ENCODE data around the gene MKNK2. TPM values are rescaled to one million over a fixed set of nuclear protein-coding genes. Genes with fewer than 3 reads are reported as not detected.

The MKNK2 gene
- total and polyA plus RNA-seq, 2 donors (not counting 1 experiment from before 2014, with no cell fraction given), result 440 to 777 TPM

DNA sequence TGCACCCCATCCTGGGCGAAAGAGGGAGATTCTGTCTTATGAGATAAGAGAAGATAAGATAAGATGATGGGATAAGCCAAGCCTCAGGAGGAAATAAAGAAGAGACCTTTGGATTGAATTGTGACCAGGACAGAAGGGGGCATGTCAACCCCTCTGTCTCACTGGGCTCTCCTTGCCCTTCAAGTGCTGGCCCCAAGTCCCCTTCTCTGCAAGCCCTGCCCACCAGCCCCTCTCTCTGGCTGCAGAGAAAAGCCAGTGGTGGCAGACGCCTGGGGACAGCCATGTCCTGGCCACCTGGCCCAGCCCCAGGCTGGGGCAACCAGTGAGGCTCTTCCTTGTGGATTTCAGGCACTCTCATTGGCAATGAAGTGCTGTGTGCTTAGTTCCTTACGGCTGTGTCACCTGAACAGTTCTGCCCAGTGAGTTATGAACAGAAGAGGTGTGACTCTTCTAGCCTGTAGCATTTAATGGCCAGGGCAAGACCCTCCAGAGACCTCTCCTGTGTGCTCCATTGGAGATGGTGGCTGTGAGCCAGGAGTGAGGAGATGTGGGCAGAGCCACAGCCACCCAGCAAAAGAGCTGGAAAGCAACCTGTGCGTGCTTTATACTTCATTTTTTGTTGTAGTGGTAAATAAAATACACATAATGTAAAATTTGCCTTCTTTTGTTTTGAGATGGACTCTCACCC lies 29.4 kb downstream of the MKNK2 start:
- no peak overlapping the region for H3K4me3 ChIP-seq (ENCODE audit: control extremely low read depth in 1 of 5, extremely low read depth in 1 of 5, insufficient read depth in 1 of 5, low read depth in 2 of 5, low read length in 4 of 5)
- Mint-ChIP-seq H3K27me3 (no peaks in the 10 kb centered on the region), H3K4me1 (peaks cover 6% of the 10 kb centered on the region), H3K9me3 (ENCODE audit: insufficient read depth) (no peaks in the 10 kb centered on the region), H3K27ac (no peak overlapping the region), H3K4me3 (no peak overlapping the region)
- TF ChIP-seq, protein P1, sequence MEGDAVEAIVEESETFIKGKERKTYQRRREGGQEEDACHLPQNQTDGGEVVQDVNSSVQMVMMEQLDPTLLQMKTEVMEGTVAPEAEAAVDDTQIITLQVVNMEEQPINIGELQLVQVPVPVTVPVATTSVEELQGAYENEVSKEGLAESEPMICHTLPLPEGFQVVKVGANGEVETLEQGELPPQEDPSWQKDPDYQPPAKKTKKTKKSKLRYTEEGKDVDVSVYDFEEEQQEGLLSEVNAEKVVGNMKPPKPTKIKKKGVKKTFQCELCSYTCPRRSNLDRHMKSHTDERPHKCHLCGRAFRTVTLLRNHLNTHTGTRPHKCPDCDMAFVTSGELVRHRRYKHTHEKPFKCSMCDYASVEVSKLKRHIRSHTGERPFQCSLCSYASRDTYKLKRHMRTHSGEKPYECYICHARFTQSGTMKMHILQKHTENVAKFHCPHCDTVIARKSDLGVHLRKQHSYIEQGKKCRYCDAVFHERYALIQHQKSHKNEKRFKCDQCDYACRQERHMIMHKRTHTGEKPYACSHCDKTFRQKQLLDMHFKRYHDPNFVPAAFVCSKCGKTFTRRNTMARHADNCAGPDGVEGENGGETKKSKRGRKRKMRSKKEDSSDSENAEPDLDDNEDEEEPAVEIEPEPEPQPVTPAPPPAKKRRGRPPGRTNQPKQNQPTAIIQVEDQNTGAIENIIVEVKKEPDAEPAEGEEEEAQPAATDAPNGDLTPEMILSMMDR (IDR thresholded peaks at IDR 0.05), result no peak
- no peak for TF ChIP-seq EZH2 (IDR thresholded peaks at IDR 0.05; ENCODE audit: borderline replicate concordance, insufficient read depth, low read depth, low read length, poor library complexity, severe bottlenecking)
- peaks cover 5 to 8% of the 10 kb centered on the region in 2 donors for H3K4me1 ChIP-seq (ENCODE audit: control insufficient read depth in 2 of 2, insufficient read depth in 2 of 2, low read length in 2 of 2)
- no peaks in the 10 kb centered on the region for H3K36me3 ChIP-seq (replicated peaks in 1 of 2; ENCODE audit: control extremely low read depth in 1 of 2, control insufficient read depth in 1 of 2, extremely low read depth in 1 of 2, insufficient read depth in 2 of 2, low read length in 1 of 2)
- intact Hi-C loops (cut with micrococcal nuclease), result no loop called here
- DNase-seq (no peak), ATAC-seq (ENCODE audit: low read depth) (no peak)
- peaks cover 14% of the 10 kb centered on the region for H3K79me2 ChIP-seq (ENCODE audit: control insufficient read depth, insufficient read depth, low read length)
- H3K27ac ChIP-seq (ENCODE audit: low read length in 2 of 2), result no peak overlapping the region
- H3K27me3 ChIP-seq (replicated peaks in 1 of 4; ENCODE audit: control extremely low read depth in 1 of 4, control insufficient read depth in 3 of 4, insufficient read depth in 4 of 4, low read length in 3 of 4), result no peaks in the 10 kb centered on the region
- no peaks in the 10 kb centered on the region for H4K20me1 ChIP-seq (ENCODE audit: control insufficient read depth, insufficient read depth, low read length, poor library complexity, severe bottlenecking)
- WGBS (ENCODE audit: insufficient coverage), result 95% methylated on average over 2 of the region's 4 CpGs
- no peak overlapping the region for H3K9ac ChIP-seq (ENCODE audit: low read length)
- no peak overlapping the region for H2AFZ ChIP-seq (ENCODE audit: insufficient read depth, low read depth, low read length, poor library complexity, severe bottlenecking)
- POLR2A ChIA-PET, result interaction anchor here (0.6 to 1.1 kb wide), 3 partner anchors 12 to 80 kb away, joined by 4 to 7 read pairs (median 4); no protein-coding TSS in a partner anchor
- no peaks in the 10 kb centered on the region for H3K9me3 ChIP-seq (ENCODE audit: control extremely low read depth in 1 of 3, control insufficient read depth in 2 of 3, insufficient read depth in 1 of 3, low read length in 2 of 3)
- CTCF ChIA-PET, result interaction anchor here (1.1 kb wide), 1 partner anchor 89 kb away, joined by 3 read pairs; no protein-coding TSS in a partner anchor
- H3K4me2 ChIP-seq (replicated peaks; ENCODE audit: low read depth, low read length, poor library complexity, severe bottlenecking), result no peak overlapping the region

DNA sequence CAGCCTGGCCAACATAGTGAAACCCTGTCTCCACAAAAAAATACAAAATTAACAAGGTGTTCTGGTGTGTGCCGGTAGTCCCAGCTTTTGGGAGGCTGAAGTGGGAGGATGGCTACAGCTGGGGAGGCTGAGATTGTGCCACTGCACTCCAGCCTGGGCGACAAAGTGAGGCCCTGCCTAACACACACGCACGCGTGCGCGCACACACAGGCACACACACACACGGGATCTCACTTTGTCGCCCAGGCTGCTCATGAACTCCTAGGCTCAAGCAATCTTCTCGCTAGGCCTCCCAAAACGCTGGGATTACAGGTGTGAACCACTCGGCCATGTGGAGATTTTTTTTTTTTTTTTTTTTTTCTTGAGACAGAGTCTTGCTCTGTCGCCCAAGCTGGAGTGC lies 32.3 kb downstream of the MKNK2 start:
- no peak overlapping the region for H3K4me2 ChIP-seq (replicated peaks; ENCODE audit: low read depth, low read length, poor library complexity, severe bottlenecking)
- no peak for DNase-seq

More for the DNA sequence above, 32.3 kb downstream of the MKNK2 start:
- TF ChIP-seq, protein P1 (IDR thresholded peaks at IDR 0.05), result no peak
- TF ChIP-seq EZH2 (IDR thresholded peaks at IDR 0.05; ENCODE audit: borderline replicate concordance, insufficient read depth, low read depth, low read length, poor library complexity, severe bottlenecking), result no peak
- 98% methylated on average over 7 of the region's 13 CpGs for WGBS (ENCODE audit: insufficient coverage)
- Histone ChIP-seq H2AFZ (ENCODE audit: insufficient read depth, low read depth, low read length, poor library complexity, severe bottlenecking) (no peak overlapping the region), H4K20me1 (ENCODE audit: control insufficient read depth, insufficient read depth, low read length, poor library complexity, severe bottlenecking) (peaks cover 13% of the 10 kb centered on the region), H3K9ac (ENCODE audit: low read length) (no peak overlapping the region), H3K27ac (ENCODE audit: low read length in 2 of 2) (no peak overlapping the region), H3K9me3 (ENCODE audit: control extremely low read depth in 1 of 3, control insufficient read depth in 2 of 3, insufficient read depth in 1 of 3, low read length in 2 of 3) (no peaks in the 10 kb centered on the region), H3K79me2 (ENCODE audit: control insufficient read depth, insufficient read depth, low read length) (peaks cover 32% of the 10 kb centered on the region), H3K27me3 (replicated peaks in 1 of 4; ENCODE audit: control extremely low read depth in 1 of 4, control insufficient read depth in 3 of 4, insufficient read depth in 4 of 4, low read length in 3 of 4) (no peaks in the 10 kb centered on the region), H3K36me3 (replicated peaks in 1 of 2; ENCODE audit: control extremely low read depth in 1 of 2, control insufficient read depth in 1 of 2, extremely low read depth in 1 of 2, insufficient read depth in 2 of 2, low read length in 1 of 2) (no peaks in the 10 kb centered on the region), H3K4me3 (ENCODE audit: control extremely low read depth in 1 of 5, extremely low read depth in 1 of 5, insufficient read depth in 1 of 5, low read depth in 2 of 5, low read length in 4 of 5) (no peak overlapping the region), H3K4me1 (ENCODE audit: control insufficient read depth in 2 of 2, insufficient read depth in 2 of 2, low read length in 2 of 2) (peaks cover 15 to 24% of the 10 kb centered on the region in 2 donors)
- no peak overlapping the region for H3K27ac Mint-ChIP-seq
- intact Hi-C loops (cut with micrococcal nuclease), result loop anchor here (1.0 to 10.0 kb wide), 6 partner anchors 24 to 144 kb away; partner anchors contain the start of genes AP3D1, IZUMO4 and MOB3A
- POLR2A ChIA-PET, result interaction anchor here (0.7 to 1.1 kb wide), 7 partner anchors 11 to 410 kb away, joined by 3 to 6 read pairs (median 4); no protein-coding TSS in a partner anchor
- H3K4me3 Mint-ChIP-seq, result no peak overlapping the region
- ATAC-seq (ENCODE audit: low read depth), result no peak
- H3K9me3 Mint-ChIP-seq (ENCODE audit: insufficient read depth), result no peaks in the 10 kb centered on the region
- CTCF ChIA-PET, result interaction anchor here (0.6 to 2.8 kb wide), 19 partner anchors 9 to 1220 kb away, joined by 3 to 18 read pairs (median 4); partner anchors contain the start of gene AP3D1
- H3K4me1 Mint-ChIP-seq, result peaks cover 14% of the 10 kb centered on the region
- H3K27me3 Mint-ChIP-seq, result no peaks in the 10 kb centered on the region

Measured in B cell (primary cell).